GM19324 (cell line): ENCODE measurements around the gene NEO1.
"Not testable (repeated sequence)": the region's sequence is repeated elsewhere in the genome, so short reads cannot be mapped to it uniquely, and the experiment has no call there.

Experiments
- ATAC-seq: cut with Tn5 transposase; IDR thresholded peaks from one replicate; pipeline ENCODE4 v1.9.1; 2021; ENCODE audit warnings: mild to moderate bottlenecking, moderate library complexity; ENCODE audit not compliant: unreplicated experiment, low FRiP score

The NEO1 gene

GRCh38 chr15:73139744-73140553 is 87.7 kb downstream of the NEO1 start:
- ATAC-seq = no peak

GRCh38 chr15:73141216-73141900 is 89.1 kb downstream of the NEO1 start:
- no peak for ATAC-seq

GRCh38 chr15:73142802-73143762 is 90.8 kb downstream of the NEO1 start:
- ATAC-seq = peak; percentile 60

GRCh38 chr15:73143763-73144155 is 91.5 kb downstream of the NEO1 start:
- no peak for ATAC-seq

GRCh38 chr15:73146419-73146818 is 94.2 kb downstream of the NEO1 start:
- no peak for ATAC-seq

GRCh38 chr15:73150831-73151230 is 98.6 kb downstream of the NEO1 start:
- no peak for ATAC-seq

GRCh38 chr15:73153024-73153423 is 100.8 kb downstream of the NEO1 start:
- no peak for ATAC-seq

GRCh38 chr15:73153447-73153846 is 101.2 kb downstream of the NEO1 start:
- ATAC-seq = no peak

- ATAC-seq = no peak
These were observed 104.3 kb downstream of the NEO1 start for GRCh38 chr15:73156431-73157191.

GRCh38 chr15:73161546-73161945 is 109.3 kb downstream of the NEO1 start:
- ATAC-seq = no peak

GRCh38 chr15:73165435-73165834 is 113.2 kb downstream of the NEO1 start:
- no peak for ATAC-seq

GRCh38 chr15:73165844-73166243 is 113.6 kb downstream of the NEO1 start:
- ATAC-seq = no peak

- ATAC-seq = not testable (repeated sequence)
These were observed 114.4 kb downstream of the NEO1 start for GRCh38 chr15:73166711-73167110.

- no peak for ATAC-seq
These were observed 116.2 kb downstream of the NEO1 start for GRCh38 chr15:73168487-73168886.

- no peak for ATAC-seq
These were observed 119.4 kb downstream of the NEO1 start for GRCh38 chr15:73171711-73172110.

GRCh38 chr15:73172508-73172907 is 120.2 kb downstream of the NEO1 start:
- no peak for ATAC-seq

- no peak for ATAC-seq
These were observed 121.9 kb downstream of the NEO1 start for GRCh38 chr15:73174171-73174570.

GRCh38 chr15:73175382-73175781 is 123.1 kb downstream of the NEO1 start:
- ATAC-seq = no peak

- no peak for ATAC-seq
These were observed 124.3 kb downstream of the NEO1 start for GRCh38 chr15:73176598-73176997.

- no peak for ATAC-seq
These were observed 130.8 kb downstream of the NEO1 start for GRCh38 chr15:73183071-73183470.
